Cardiac muscle cell (in vitro differentiated cells and primary cell): ENCODE results near the gene CFAP46. TPM values are rescaled to one million over a fixed set of nuclear protein-coding genes. Genes with fewer than 3 reads are reported as not detected.
"Not testable (repeated sequence)": the region's sequence is repeated elsewhere in the genome, so short reads cannot be mapped to it uniquely, and the experiment has no call there.

Experiments used
- DNase-seq, 2 donors: peaks; one replicate each; pipeline versions ENCODE4 v3.0.0 to v3.0.0-alpha.2; 2010 to 2017; ENCODE audit warnings: low read depth in 1 of 2, low spot score in 1 of 2
- H3K27ac ChIP-seq: fragments of 200-600 bp; sonication (generic); 2 replicates; pipeline ENCODE4 v1.5.1; 2016
- H3K27me3 ChIP-seq: fragments of 200-600 bp; sonication (generic); 2 replicates; pipeline ENCODE4 v1.6.0; 2016; ENCODE audit warnings: control low read depth
- H3K36me3 ChIP-seq: fragments of 200-600 bp; sonication (generic); 2 replicates; pipeline ENCODE4 v1.5.1; 2016; ENCODE audit warnings: control low read depth
- H3K4me1 ChIP-seq: fragments of 200-600 bp; sonication (generic); 2 replicates; pipeline ENCODE4 v1.8.1; 2017; ENCODE audit warnings: low read depth, mild to moderate bottlenecking, mixed run types
- H3K4me3 ChIP-seq: fragments of 200-600 bp; sonication (generic); 2 replicates; pipeline ENCODE4 v1.5.1; 2016; ENCODE audit warnings: mild to moderate bottlenecking
- H3K9me3 ChIP-seq: fragments of 200-600 bp; sonication (generic); 2 replicates; pipeline ENCODE4 v1.5.1; 2017; ENCODE audit warnings: low read depth, mild to moderate bottlenecking, control low read depth
- polyA plus RNA-seq: library from polyadenylated mRNA; unstranded; fragments of >200 nt; fragmentation: Nextera tagmentation; extraction: Ambion mirVana; gene quantifications from 2 replicates; pipeline ENCODE4 v1.2.1, GENCODE V29; 2016
- total RNA-seq: library from RNA; depleted of rRNA; stranded (reverse); fragments of >200 nt; gene quantifications from 2 replicates; pipeline ENCODE4 v1.2.3, GENCODE V29; 2016
- TF ChIP-seq, protein P1 (sequence below): IDR thresholded peaks from 2 replicates; pipeline ENCODE4 v1.5.1; 2012; ENCODE audit warnings: low read depth, mild to moderate bottlenecking, low read length

CFAP46 gene
- total and polyA plus RNA-seq, 2 experiments from 2014 or later = 2.8 to 4.5 TPM

DNA sequence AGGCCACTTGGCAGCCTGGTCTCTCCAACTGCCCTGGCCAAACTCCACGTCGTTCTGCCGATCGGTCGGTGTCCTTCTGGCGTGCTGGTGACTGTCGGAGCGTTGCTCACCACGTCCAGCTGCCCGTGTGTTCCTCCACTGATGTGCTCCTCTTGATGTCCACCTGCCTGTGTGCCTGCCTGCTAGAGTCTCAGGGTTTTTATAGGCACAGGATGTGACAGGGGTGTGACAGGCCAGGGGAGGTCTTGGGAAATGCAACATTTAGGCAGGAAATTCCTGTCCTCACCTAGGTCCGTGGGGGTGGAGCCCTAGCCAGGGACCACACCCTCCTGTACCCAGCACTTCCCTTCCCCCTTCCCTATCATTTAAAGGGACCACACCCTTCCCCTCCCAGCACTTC, 25.2 kb upstream of the CFAP46 start:
- TF ChIP-seq, protein P1, sequence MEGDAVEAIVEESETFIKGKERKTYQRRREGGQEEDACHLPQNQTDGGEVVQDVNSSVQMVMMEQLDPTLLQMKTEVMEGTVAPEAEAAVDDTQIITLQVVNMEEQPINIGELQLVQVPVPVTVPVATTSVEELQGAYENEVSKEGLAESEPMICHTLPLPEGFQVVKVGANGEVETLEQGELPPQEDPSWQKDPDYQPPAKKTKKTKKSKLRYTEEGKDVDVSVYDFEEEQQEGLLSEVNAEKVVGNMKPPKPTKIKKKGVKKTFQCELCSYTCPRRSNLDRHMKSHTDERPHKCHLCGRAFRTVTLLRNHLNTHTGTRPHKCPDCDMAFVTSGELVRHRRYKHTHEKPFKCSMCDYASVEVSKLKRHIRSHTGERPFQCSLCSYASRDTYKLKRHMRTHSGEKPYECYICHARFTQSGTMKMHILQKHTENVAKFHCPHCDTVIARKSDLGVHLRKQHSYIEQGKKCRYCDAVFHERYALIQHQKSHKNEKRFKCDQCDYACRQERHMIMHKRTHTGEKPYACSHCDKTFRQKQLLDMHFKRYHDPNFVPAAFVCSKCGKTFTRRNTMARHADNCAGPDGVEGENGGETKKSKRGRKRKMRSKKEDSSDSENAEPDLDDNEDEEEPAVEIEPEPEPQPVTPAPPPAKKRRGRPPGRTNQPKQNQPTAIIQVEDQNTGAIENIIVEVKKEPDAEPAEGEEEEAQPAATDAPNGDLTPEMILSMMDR = no peak
- H3K4me3 ChIP-seq = no peak overlapping the region
- no peaks in the 10 kb centered on the region for H3K9me3 ChIP-seq
- no peaks in the 10 kb centered on the region for H3K36me3 ChIP-seq
- H3K4me1 ChIP-seq = peaks cover 2% of the 10 kb centered on the region
- DNase-seq = no peak
- H3K27ac ChIP-seq = no peak overlapping the region
- peaks cover 4% of the 10 kb centered on the region for H3K27me3 ChIP-seq

DNA sequence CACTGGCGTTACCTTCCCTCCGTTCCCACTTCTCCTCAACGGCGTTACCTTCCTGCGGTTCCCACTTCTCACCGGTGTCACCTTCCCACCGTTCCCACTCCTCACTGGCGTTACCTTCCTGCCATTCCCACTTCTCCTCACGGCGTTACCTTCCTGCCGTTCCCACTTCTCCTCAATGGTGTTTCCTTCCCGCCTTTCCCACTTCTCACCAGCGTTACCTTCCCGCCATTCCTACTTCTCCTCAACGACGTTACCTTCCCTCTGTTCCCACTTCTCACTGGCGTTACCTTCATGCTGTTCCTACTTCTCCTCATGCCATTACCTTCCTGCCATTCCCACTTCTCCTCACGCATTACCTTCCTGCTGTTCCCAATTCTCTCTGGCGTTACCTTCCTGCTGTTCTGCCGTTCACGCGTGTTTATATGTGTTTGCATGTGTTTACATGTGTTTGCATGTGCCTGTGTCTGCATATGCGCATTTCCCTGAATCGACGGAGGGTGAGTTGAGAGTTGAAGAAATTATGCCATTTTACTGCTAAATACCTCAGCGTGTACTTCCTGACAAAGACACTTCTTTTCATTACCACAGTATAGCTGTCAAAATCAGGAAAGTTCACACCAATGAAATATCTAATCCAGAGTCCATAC, 23.2 kb upstream of the CFAP46 start:
- no peak for DNase-seq
- TF ChIP-seq, protein P1 = no peak
- Histone ChIP-seq H3K9me3 (no peaks in the 10 kb centered on the region), H3K4me3 (no peak overlapping the region), H3K27ac (no peak overlapping the region), H3K4me1 (peaks cover under 1% of the 10 kb centered on the region), H3K36me3 (no peaks in the 10 kb centered on the region), H3K27me3 (peaks cover 4% of the 10 kb centered on the region)

DNA sequence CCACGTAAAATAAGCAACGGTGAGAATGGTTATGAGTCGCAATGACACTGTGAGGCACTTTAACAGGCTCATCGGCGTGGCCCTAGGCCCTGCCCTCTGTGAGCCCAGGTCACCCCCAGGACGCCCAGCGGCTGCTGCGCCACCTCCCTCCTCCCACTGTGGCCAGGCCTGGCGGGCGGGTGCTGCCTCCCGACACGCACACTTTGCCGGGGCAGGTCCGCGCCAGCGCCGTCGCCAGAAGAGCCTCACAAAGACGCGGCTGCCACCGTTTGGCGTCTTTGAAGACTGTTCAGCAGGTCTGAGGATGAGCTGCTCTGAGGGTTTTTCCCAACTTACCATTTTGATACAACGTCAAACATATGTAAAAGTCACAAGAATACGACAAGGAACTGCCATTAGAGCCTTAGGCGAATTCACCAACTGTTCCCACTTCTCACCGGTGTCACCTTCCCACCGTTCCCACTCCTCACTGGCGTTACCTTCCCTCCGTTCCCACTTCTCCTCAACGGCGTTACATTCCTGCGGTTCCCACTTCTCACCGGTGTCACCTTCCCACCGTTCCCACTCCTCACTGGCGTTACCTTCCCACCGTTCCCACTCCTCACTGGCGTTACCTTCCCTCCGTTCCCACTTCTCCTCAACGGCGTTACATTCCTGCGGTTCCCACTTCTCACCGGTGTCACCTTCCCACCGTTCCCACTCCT, 22.5 kb upstream of the CFAP46 start:
- H3K4me3 ChIP-seq, H3K27ac ChIP-seq, H3K36me3 ChIP-seq, DNase-seq, H3K4me1 ChIP-seq, H3K9me3 ChIP-seq, H3K27me3 ChIP-seq: not testable (repeated sequence)

DNA sequence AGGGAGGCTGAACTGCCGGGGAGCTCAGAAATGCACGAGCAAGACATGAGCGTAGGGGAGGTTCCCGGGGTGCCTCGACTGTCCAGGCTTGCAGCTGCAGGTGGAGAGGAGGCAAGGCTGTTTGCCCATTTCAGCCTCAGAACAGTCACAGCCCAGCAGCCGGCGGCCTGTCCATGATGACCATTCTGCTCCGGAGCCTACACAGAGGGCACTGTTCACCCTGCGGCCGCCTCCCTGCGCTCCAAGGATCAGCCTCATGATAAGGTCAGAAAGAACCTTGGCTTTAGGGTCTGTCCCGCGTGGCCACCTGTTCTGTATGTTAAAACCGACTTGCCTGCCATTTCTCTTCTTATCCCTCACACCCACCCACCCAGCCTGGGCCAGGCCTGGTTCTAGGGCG, 21.9 kb upstream of the CFAP46 start:
- Histone ChIP-seq H3K4me3 (no peak overlapping the region), H3K36me3 (no peaks in the 10 kb centered on the region), H3K4me1 (peaks cover 14% of the 10 kb centered on the region), H3K27ac (no peak overlapping the region), H3K27me3 (peaks cover 4% of the 10 kb centered on the region), H3K9me3 (no peaks in the 10 kb centered on the region)
- DNase-seq = no peak
- TF ChIP-seq, protein P1 = no peak

DNA sequence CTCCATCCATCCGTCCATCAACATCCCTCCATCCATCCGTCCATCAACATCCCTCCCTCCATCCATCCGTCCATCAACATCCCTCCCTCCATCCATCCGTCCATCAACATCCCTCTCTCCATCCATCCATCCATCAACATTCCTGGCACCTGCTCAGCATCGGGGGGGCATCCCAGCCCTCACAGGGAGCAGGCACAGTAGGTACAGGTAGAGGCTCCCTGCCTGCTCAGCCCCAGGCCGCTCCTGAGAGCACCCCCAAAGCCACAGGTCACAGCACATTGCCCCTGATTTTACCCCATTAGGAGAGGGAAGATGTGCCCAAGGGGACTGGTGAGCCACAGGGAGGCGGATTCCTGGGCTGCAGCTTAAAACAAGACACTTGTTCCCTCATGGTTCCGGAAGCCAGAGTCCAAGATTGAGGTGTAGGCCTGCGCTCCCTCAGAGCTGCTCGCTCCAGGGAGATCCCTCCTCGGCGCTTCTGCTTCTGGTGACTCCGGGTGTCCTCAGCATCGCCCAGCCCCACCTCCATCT, 21.1 kb upstream of the CFAP46 start:
- DNase-seq = no peak
- Histone ChIP-seq H3K27ac (no peak overlapping the region), H3K27me3 (peaks cover 4% of the 10 kb centered on the region), H3K4me3 (no peak overlapping the region), H3K4me1 (peaks cover 21% of the 10 kb centered on the region), H3K9me3 (no peaks in the 10 kb centered on the region), H3K36me3 (no peaks in the 10 kb centered on the region)
- TF ChIP-seq, protein P1 = no peak
